ENCODE measurements around the gene PRSS27.

The PRSS27 gene

DNA sequence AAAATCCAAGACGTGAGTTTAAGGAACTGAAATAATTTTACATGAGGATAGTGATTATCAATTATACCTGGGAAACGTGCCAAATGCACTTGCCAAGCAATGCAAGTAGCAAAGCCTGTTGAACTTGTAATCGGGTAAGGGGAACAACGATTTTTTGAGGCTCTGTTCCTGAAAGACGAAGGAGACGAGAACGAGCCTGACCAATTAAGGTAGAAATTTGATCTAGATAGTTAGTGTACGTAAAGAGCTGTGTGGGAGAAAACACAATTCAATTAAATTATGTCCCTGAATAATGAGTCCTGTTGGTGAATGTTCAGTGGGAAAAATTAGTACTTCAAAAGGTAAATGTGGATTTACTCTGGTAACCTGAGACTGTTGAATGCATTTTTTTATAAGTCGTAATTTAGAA, 55.4 kb downstream of the PRSS27 start:
- TF ChIP-seq, protein P1, sequence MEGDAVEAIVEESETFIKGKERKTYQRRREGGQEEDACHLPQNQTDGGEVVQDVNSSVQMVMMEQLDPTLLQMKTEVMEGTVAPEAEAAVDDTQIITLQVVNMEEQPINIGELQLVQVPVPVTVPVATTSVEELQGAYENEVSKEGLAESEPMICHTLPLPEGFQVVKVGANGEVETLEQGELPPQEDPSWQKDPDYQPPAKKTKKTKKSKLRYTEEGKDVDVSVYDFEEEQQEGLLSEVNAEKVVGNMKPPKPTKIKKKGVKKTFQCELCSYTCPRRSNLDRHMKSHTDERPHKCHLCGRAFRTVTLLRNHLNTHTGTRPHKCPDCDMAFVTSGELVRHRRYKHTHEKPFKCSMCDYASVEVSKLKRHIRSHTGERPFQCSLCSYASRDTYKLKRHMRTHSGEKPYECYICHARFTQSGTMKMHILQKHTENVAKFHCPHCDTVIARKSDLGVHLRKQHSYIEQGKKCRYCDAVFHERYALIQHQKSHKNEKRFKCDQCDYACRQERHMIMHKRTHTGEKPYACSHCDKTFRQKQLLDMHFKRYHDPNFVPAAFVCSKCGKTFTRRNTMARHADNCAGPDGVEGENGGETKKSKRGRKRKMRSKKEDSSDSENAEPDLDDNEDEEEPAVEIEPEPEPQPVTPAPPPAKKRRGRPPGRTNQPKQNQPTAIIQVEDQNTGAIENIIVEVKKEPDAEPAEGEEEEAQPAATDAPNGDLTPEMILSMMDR (IDR thresholded peaks at IDR 0.05) = no peak
- DNase-seq (ENCODE audit: low spot score) = no peak
- Histone ChIP-seq H3K27ac (no peak overlapping the region), H3K4me3 (no peak overlapping the region)

GRCh38 chr16:2663553-2664546, 56.2 kb downstream of the PRSS27 start:
- H3K4me3 ChIP-seq = no peak overlapping the region
- H3K27ac ChIP-seq = peak overlapping the region in 1 of 2 donors; percentile 54
- no peak for DNase-seq (ENCODE audit: low spot score)
- TF ChIP-seq, protein P1 (IDR thresholded peaks at IDR 0.05) = no peak

Measured in coronary artery (tissue), 2 donors.